ENCODE results near the gene IL17RA.

GRCh38 chr22:17043521-17043920, 41.3 kb upstream of the IL17RA start:
- TF ChIP-seq, protein P1, sequence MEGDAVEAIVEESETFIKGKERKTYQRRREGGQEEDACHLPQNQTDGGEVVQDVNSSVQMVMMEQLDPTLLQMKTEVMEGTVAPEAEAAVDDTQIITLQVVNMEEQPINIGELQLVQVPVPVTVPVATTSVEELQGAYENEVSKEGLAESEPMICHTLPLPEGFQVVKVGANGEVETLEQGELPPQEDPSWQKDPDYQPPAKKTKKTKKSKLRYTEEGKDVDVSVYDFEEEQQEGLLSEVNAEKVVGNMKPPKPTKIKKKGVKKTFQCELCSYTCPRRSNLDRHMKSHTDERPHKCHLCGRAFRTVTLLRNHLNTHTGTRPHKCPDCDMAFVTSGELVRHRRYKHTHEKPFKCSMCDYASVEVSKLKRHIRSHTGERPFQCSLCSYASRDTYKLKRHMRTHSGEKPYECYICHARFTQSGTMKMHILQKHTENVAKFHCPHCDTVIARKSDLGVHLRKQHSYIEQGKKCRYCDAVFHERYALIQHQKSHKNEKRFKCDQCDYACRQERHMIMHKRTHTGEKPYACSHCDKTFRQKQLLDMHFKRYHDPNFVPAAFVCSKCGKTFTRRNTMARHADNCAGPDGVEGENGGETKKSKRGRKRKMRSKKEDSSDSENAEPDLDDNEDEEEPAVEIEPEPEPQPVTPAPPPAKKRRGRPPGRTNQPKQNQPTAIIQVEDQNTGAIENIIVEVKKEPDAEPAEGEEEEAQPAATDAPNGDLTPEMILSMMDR (IDR thresholded peaks at IDR 0.05; ENCODE audit: borderline replicate concordance, extremely low read depth, low read length, poor library complexity, severe bottlenecking): no peak
- no peak for TF ChIP-seq EZH2 (IDR thresholded peaks at IDR 0.05; ENCODE audit: borderline replicate concordance, low read depth, low read length, severe bottlenecking)

Measured in DND-41 (cell line).